KBM-7 (cell line): ENCODE results near the gene HNRNPH2.

ENCODE experiments used
- DNase-seq: peaks from one replicate; pipeline ENCODE4 v3.0.0-alpha.2; 2015
- in situ Hi-C: fragments of 300-500 bp; cut with MboI; formaldehyde crosslinking; loops from 2 replicates; pipeline ENCODE4 v1.14.3; 2020; ENCODE audit warnings: low sequenced_read_pairs, low pct_unique_long_range_greater_than_20kb, mixed read lengths

Gene HNRNPH2

DNA sequence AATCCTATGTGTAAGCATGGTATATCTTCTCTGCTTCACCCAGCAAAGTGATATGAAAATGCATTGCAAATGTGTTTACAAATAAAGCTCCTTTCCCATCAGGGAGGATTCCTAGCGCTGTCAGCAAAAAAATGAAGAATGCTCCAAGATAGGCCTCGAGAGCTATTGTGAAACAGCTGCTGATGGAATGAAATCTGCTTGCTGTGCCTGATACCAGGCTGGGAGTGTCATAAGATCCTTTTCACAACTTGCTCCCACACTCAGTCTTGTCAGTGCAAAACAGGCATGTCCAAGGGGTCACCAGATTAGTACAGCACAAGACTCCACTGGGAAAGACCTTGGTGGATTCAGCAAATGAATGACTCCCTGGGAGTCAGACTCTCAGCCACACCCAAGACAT, 34.1 kb downstream of the HNRNPH2 start:
- in situ Hi-C loops, result no loop called here
- DNase-seq, result no peak

DNA sequence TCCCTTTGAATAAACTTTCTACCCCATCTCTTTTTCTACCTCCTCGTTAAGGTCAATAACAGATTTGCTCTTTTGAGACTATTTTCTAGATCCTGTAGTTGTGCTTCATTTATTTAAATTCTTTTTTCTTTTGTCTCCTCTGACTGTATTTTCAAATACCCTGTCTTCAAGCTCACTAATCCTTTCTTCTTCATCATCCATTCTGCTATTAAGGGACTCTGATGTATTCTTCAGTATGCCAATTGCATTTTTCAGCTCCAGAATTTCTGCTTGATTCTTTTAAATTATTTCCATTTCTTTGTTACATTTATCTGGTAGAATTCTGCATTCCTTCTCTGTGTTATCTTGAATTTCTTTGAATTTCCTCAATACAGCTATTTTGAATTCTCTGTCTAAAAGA, 41.3 kb downstream of the HNRNPH2 start:
- no peak for DNase-seq
- in situ Hi-C loops, result no loop called here

DNA sequence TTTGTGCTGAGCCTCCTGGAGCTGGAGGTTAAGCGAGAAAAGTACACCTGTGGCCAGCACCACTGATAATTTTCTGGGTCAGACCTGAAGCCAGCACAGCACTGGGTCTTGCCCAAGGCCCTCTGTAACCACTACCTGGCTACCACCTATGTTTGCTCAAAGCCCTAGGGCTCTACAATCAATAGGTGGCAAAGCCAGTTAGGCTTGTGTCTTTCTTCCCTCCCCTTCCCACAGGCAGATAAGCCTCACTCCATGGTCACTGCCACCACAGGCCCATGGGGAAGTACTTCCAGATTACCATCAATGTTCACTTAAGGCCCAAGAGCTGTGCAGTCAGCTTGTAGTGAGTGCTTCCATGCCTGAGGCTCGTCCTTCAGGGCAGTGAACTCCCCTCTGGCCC, 42.1 kb downstream of the HNRNPH2 start:
- in situ Hi-C loops, result no loop called here
- peak; percentile 26 for DNase-seq

DNA sequence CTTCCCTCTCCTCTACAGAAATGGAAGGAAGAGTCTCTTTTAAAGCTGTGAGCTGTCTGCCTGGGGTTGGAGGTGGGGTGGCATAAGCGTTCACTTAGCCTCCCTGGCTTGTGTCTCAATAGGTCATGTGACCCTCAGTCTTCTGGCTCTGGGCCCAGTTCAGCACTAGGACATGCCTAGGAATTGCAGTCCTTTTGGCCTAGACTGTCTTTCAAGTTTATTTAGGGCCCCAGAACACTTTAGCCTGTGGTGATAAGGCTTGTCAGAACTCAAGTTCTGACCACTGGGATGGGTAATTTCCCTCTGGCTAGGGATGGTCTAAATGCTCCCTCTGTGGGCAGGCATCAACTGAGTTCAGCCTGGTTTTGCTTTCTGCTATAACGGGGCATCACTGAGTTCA, 42.9 kb downstream of the HNRNPH2 start:
- peak; percentile 26 for DNase-seq
- in situ Hi-C loops, result no loop called here

DNA sequence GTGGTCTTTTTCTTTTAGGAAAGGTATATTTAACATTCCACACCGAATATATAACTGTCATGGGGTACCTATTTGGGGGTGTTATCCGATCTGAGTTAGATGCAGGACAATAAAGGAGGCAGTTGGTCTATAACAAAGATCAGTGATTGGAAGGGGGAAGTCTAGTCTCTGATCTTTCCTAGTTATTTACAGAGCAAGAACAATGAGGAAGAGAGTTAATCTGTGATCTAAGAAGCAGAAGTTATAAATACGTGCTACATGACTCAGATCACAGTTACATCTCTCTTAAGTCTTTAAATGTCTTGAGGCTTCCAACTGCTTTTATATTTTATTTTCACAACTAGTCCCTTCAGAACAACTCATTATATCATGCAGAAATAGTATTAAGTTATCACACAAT, 44.0 kb downstream of the HNRNPH2 start:
- in situ Hi-C loops, result no loop called here
- DNase-seq, result peak; percentile 65

DNA sequence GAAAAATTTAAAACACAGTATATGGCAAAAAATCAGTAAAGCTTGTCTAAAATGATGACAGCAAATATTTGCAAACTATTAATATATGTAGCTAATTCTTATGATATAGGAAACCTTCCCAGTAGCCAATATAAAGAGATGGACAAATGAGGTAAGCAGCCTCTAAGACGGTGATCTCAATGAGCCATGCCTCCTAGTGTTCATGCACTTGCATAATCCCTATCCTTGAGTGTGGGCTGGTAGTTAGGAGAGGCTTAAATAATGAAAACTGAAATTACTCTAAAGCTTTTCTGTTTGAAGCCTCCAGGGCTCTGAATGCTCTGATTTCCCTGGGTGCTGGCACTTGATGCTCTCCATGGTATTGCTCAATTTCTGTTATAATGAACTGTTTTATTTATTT, 52.6 kb downstream of the HNRNPH2 start:
- DNase-seq, result no peak
- in situ Hi-C loops, result no loop called here

DNA sequence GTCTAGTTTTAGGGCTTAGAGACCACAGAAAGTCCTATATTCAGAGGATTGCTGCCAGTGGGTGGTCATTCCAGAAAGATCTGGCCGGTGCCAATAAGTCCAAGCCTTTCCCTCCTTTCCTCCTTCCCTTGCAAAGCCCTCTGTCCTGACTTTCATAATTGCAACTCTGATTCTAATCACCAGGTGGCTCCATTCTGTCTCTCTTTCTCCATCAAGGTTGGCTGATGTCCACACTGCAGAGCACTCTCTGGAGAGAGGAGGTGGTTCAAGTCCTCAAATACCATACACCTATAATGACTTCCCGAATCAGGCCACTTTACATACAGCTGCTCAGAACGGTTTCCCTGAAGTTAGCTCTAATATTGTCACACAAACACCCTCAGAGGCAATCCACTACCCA, 54.9 kb downstream of the HNRNPH2 start:
- in situ Hi-C loops, result no loop called here
- peak; percentile 62 for DNase-seq
